GM12874 (cell line): ENCODE data around the gene WDR62.

Experiments used
- CTCF ChIP-seq: IDR thresholded peaks from 2 replicates; pipeline ENCODE4 v1.5.1; 2011; ENCODE audit warnings: low read depth, mild to moderate bottlenecking, control low read depth, low read length, moderate library complexity; ENCODE audit not compliant: insufficient read depth

The WDR62 gene

GRCh38 chr19:36027696-36028095, 27.0 kb upstream of the WDR62 start:
- no peak for TF ChIP-seq CTCF

- no peak for TF ChIP-seq CTCF
Measured at GRCh38 chr19:36028313-36029041, 26.2 kb upstream of the WDR62 start.

GRCh38 chr19:36030264-36031148, 24.2 kb upstream of the WDR62 start:
- TF ChIP-seq CTCF = 0 out of 2 replicates have a peak, but pooled peaks have one; percentile 13

- no peak for TF ChIP-seq CTCF
Measured at GRCh38 chr19:36031308-36031707, 23.4 kb upstream of the WDR62 start.

GRCh38 chr19:36032251-36033104, 22.2 kb upstream of the WDR62 start, which contains the start of gene CLIP3:
Gene CLIP3, minus strand, starts transcription at chr19:36032873. Its CDS starts 516 bp downstream, at chr19:36032357.
- TF ChIP-seq CTCF = no peak

- TF ChIP-seq CTCF = no peak
Measured at GRCh38 chr19:36040495-36040894, 14.2 kb upstream of the WDR62 start.
